CD14-positive monocyte (primary cell): ENCODE results near the gene FAIM2. TPM values are rescaled to one million over a fixed set of nuclear protein-coding genes. Genes with fewer than 3 reads are reported as not detected.
"Not testable (repeated sequence)": the region's sequence is repeated elsewhere in the genome, so short reads cannot be mapped to it uniquely, and the experiment has no call there.

Experiments
- DNase-seq, 3 donors: peaks; one replicate each; pipeline ENCODE4 v3.0.0-alpha.2; 2011 to 2022
- H2AFZ ChIP-seq: 2 replicates; pipeline ENCODE4 v1.6.0; 2012; ENCODE audit warnings: mild to moderate bottlenecking, low read depth, low read length, inconsistent platforms; ENCODE audit not compliant: insufficient read depth, poor library complexity, severe bottlenecking
- H3K27ac ChIP-seq, 2 donors: 1 replicate in 1 of 2; 2 replicates in 1 of 2; pipeline ENCODE4 v1.5.1; 2012 to 2013; ENCODE audit warnings: low read length in 2 of 2, control low read depth in 1 of 2, inconsistent platforms in 1 of 2, low read depth in 1 of 2, mild to moderate bottlenecking in 1 of 2
- H3K27me3 ChIP-seq, 2 donors: one replicate each; pipeline versions ENCODE4 v1.6.0 to v1.6.1; 2011 to 2013; ENCODE audit warnings: low read length in 2 of 2; ENCODE audit not compliant: control insufficient read depth in 2 of 2, insufficient read depth in 2 of 2
- H3K36me3 ChIP-seq, 2 donors: replicated peaks in 1 of 2; 1 replicate in 1 of 2; 2 replicates in 1 of 2; pipeline versions ENCODE4 v1.5.1 to v1.6.1; 2012 to 2013; ENCODE audit warnings: low read length in 2 of 2, control low read depth in 1 of 2, inconsistent platforms in 1 of 2, mild to moderate bottlenecking in 1 of 2; ENCODE audit not compliant: insufficient read depth in 2 of 2, control insufficient read depth in 1 of 2
- H3K4me1 ChIP-seq, 2 donors: 1 replicate in 1 of 2; 2 replicates in 1 of 2; pipeline versions ENCODE4 v1.5.1 to v1.6.1; 2012 to 2013; ENCODE audit warnings: low read length in 2 of 2, control low read depth in 1 of 2, inconsistent platforms in 1 of 2, mild to moderate bottlenecking in 1 of 2, moderate library complexity in 1 of 2; ENCODE audit not compliant: insufficient read depth in 2 of 2, control insufficient read depth in 1 of 2
- H3K4me2 ChIP-seq: replicated peaks from 2 replicates; pipeline ENCODE3; 2012; ENCODE audit warnings: low read length, moderate library complexity, mild to moderate bottlenecking; ENCODE audit not compliant: poor library complexity, severe bottlenecking; ENCODE audit errors: extremely low read depth
- H3K4me3 ChIP-seq, 3 experiments: fragments of 200-600 bp in 1 of 3; sonication (generic) in 1 of 3; replicated peaks in 1 of 3; 1 replicate in 2 of 3; 2 replicates in 1 of 3; pipeline ENCODE4 v1.5.1; 2011 to 2013; ENCODE audit warnings: low read length in 3 of 3, mild to moderate bottlenecking in 3 of 3, control low read depth in 2 of 3, low read depth in 2 of 3, inconsistent platforms in 1 of 3, moderate library complexity in 1 of 3
- H3K79me2 ChIP-seq: 2 replicates; pipeline ENCODE4 v1.6.0; 2012; ENCODE audit warnings: mild to moderate bottlenecking, control low read depth, inconsistent platforms, low read length, moderate library complexity; ENCODE audit not compliant: insufficient read depth
- H3K9ac ChIP-seq: 2 replicates; pipeline ENCODE4 v1.6.0; 2017; ENCODE audit warnings: low read length, mild to moderate bottlenecking; ENCODE audit not compliant: insufficient read depth, poor library complexity, severe bottlenecking
- H3K9me3 ChIP-seq, 2 donors: replicated peaks in 1 of 2; 1 replicate in 1 of 2; 2 replicates in 1 of 2; pipeline versions ENCODE4 v1.5.1 to v1.6.1; 2012 to 2013; ENCODE audit warnings: low read length in 2 of 2, control low read depth in 1 of 2; ENCODE audit not compliant: control insufficient read depth in 1 of 2, insufficient read depth in 1 of 2
- H4K20me1 ChIP-seq: 2 replicates; pipeline ENCODE4 v1.6.0; 2012; ENCODE audit warnings: mild to moderate bottlenecking, low read length, control low read depth, moderate library complexity; ENCODE audit not compliant: insufficient read depth
- H3K27ac Mint-ChIP-seq, 7 donors: one replicate each; pipeline ENCODE4 v1.8.0; 2020; ENCODE audit warnings: mild to moderate bottlenecking in 7 of 7, mixed read lengths in 7 of 7, moderate library complexity in 6 of 7, inconsistent platforms in 2 of 7
- H3K27me3 Mint-ChIP-seq, 3 donors: one replicate each; pipeline ENCODE4 v1.8.0; 2021 to 2022; ENCODE audit warnings: low read depth in 3 of 3, mild to moderate bottlenecking in 3 of 3, mixed read lengths in 3 of 3, moderate library complexity in 3 of 3, inconsistent platforms in 1 of 3
- H3K36me3 Mint-ChIP-seq, 2 donors: one replicate each; pipeline ENCODE4 v1.8.0; 2020; ENCODE audit warnings: mixed read lengths in 2 of 2, inconsistent platforms in 1 of 2, mild to moderate bottlenecking in 1 of 2
- H3K4me1 Mint-ChIP-seq: one replicate; pipeline ENCODE4 v1.8.0; 2020; ENCODE audit warnings: mild to moderate bottlenecking, mixed read lengths
- H3K4me3 Mint-ChIP-seq, 2 donors: one replicate each; pipeline ENCODE4 v1.8.0; 2020; ENCODE audit warnings: mild to moderate bottlenecking in 2 of 2, mixed read lengths in 2 of 2, moderate library complexity in 1 of 2
- H3K9me3 Mint-ChIP-seq, 7 donors: one replicate each; pipeline ENCODE4 v1.8.0; 2020 to 2022; ENCODE audit warnings: mixed read lengths in 7 of 7, mild to moderate bottlenecking in 6 of 7, moderate library complexity in 6 of 7, inconsistent platforms in 2 of 7
- WGBS: methylation state at CpG from one replicate; pipeline ENCODE4 v1.1.5; 2013; ENCODE audit warnings: missing lambda C conversion rate; ENCODE audit not compliant: insufficient coverage; 5-methylcytosine and 5-hydroxymethylcytosine counted together
- intact Hi-C, 2 donors: fragments of 100-400 bp; cut with micrococcal nuclease; formaldehyde crosslinking; loops; one replicate each; pipeline versions ENCODE4 v1.15.0 to v1.15.1; 2023
- polyA plus RNA-seq, 3 donors: library from polyadenylated mRNA; depleted of rRNA in 1 of 3; unstranded in 2 of 3; stranded (reverse) in 1 of 3; fragments of 300-500 nt in 2 of 3; fragments of >200 nt in 1 of 3; fragmentation: Illumina TruSeq in 2 of 3; gene quantifications; 1 replicate in 2 of 3; 2 replicates in 1 of 3; pipeline ENCODE4 v1.2.3, GENCODE V29; 2012 to 2021
- TF ChIP-seq, protein P1 (sequence below): fragments of 200-600 bp; IDR thresholded peaks from one replicate; pipeline ENCODE4 v1.8.0; 2022; ENCODE audit warnings: antibody characterized with exemption, mild to moderate bottlenecking

The FAIM2 gene
- polyA plus RNA-seq, 3 donors: not detected

DNA sequence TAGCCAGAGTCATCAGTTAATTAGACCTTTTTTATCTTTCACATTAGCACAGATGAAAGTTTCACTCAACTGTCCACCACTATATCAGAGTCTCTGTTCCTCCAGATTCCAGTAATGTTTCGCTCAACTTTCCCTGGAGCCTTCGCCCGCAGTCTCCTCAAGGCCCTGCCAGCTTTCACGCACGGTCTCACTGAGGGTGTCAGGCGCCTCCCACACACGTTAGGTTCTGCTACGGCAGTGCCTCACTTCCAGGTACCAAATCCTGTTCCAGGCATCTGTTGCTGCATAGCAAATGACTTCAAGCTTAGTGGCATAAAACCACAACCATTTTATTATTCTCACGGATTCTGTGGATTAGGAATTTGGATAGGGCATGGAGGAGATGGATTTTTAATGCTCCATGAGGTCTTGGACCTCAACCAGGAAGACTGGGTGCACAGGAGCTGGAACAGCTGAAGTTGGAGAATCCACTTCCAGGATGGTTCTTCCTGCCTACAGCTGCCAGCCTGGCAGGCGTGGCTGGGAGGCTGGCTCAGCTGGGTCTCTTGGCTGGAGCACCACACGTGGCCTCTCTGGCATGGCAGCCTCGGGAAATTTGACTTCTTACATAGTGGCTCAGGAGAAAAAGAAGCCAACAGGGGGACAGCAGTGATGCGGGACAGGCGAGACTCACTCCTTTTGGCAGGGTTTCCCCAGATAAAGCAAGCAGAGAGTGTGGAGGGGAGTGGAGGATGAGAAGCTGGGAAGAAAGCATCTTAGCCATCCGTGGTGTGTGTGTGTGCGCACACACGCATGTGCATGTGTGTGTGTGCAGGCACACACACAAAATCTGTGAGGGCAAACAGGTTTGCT, 39.5 kb downstream of the FAIM2 start:
- no peak overlapping the region for H3K27ac ChIP-seq

DNA sequence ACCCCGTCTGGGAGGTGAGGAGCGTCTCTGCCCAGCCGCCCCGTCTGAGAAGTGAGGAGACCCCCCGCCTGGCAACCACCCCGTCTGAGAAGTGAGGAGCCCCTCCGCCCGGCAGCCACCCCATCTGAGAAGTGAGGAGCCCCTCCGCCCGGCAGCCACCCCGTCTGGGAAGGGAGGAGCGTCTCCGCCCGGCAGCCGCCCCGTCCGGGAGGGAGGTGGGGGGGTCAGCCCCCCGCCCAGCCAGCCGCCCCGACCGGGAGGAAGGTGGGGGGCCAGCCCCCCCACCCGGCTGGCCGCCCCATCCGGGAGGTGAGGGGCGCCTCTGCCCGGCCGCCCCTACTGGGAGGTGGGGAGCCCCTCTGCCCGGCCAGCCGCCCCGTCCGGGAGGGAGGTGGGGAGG, 42.8 kb downstream of the FAIM2 start:
- intact Hi-C loops, H3K79me2 ChIP-seq, H3K4me2 ChIP-seq, H3K9ac ChIP-seq, H3K27me3 ChIP-seq, H3K36me3 Mint-ChIP-seq, H2AFZ ChIP-seq, H3K4me3 Mint-ChIP-seq, H3K36me3 ChIP-seq, H3K4me1 Mint-ChIP-seq, H3K9me3 ChIP-seq, H3K4me3 ChIP-seq, DNase-seq, H3K27ac Mint-ChIP-seq, H3K9me3 Mint-ChIP-seq, H3K4me1 ChIP-seq, H4K20me1 ChIP-seq, H3K27ac ChIP-seq: not testable (repeated sequence)
- peaks cover 11 to 31% (median 17%) of the 10 kb centered on the region in 3 donors for H3K27me3 Mint-ChIP-seq
- WGBS: 100% methylated on average over 4 of the region's 31 CpGs

More for the DNA sequence above, 39.5 kb downstream of the FAIM2 start:
- DNase-seq: no peak
- no peak overlapping the region for H3K27ac Mint-ChIP-seq
- Histone ChIP-seq H4K20me1 (no peaks in the 10 kb centered on the region), H3K4me2 (no peak overlapping the region), H3K27me3 (no peaks in the 10 kb centered on the region), H2AFZ (no peak overlapping the region), H3K4me1 (no peaks in the 10 kb centered on the region), H3K4me3 (no peak overlapping the region), H3K9me3 (no peaks in the 10 kb centered on the region), H3K9ac (no peak overlapping the region), H3K79me2 (no peaks in the 10 kb centered on the region), H3K36me3 (no peaks in the 10 kb centered on the region)
- no peaks in the 10 kb centered on the region for H3K36me3 Mint-ChIP-seq
- TF ChIP-seq, protein P1, sequence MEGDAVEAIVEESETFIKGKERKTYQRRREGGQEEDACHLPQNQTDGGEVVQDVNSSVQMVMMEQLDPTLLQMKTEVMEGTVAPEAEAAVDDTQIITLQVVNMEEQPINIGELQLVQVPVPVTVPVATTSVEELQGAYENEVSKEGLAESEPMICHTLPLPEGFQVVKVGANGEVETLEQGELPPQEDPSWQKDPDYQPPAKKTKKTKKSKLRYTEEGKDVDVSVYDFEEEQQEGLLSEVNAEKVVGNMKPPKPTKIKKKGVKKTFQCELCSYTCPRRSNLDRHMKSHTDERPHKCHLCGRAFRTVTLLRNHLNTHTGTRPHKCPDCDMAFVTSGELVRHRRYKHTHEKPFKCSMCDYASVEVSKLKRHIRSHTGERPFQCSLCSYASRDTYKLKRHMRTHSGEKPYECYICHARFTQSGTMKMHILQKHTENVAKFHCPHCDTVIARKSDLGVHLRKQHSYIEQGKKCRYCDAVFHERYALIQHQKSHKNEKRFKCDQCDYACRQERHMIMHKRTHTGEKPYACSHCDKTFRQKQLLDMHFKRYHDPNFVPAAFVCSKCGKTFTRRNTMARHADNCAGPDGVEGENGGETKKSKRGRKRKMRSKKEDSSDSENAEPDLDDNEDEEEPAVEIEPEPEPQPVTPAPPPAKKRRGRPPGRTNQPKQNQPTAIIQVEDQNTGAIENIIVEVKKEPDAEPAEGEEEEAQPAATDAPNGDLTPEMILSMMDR: no peak
- intact Hi-C loops: no loop called here
- H3K4me3 Mint-ChIP-seq: no peak overlapping the region
- H3K4me1 Mint-ChIP-seq: no peaks in the 10 kb centered on the region
- H3K9me3 Mint-ChIP-seq: peaks cover 0 to 5% (median 0%) of the 10 kb centered on the region in 7 donors
- peaks cover 11 to 32% (median 19%) of the 10 kb centered on the region in 3 donors for H3K27me3 Mint-ChIP-seq
- 85% methylated on average over 16 of the region's 17 CpGs for WGBS

- DNase-seq, H3K9ac ChIP-seq, H3K36me3 Mint-ChIP-seq, H3K4me2 ChIP-seq, H3K9me3 Mint-ChIP-seq, H3K4me1 Mint-ChIP-seq, H3K9me3 ChIP-seq, H3K27ac ChIP-seq, H3K79me2 ChIP-seq, H3K36me3 ChIP-seq, intact Hi-C loops, H3K27ac Mint-ChIP-seq, H3K4me1 ChIP-seq, H4K20me1 ChIP-seq, H3K4me3 ChIP-seq, H2AFZ ChIP-seq, H3K27me3 ChIP-seq: not testable (repeated sequence)
- WGBS: no CpG with 5 or more reads among the region's 4 CpGs
- H3K4me3 Mint-ChIP-seq: peak overlapping the region in 1 of 2 donors; percentile 21
- H3K27me3 Mint-ChIP-seq: peaks cover 14 to 28% (median 14%) of the 10 kb centered on the region in 3 donors
Measured at GRCh38 chr12:49855890-49856289, 47.8 kb downstream of the FAIM2 start.
